HepG2 (cell line): Measurements from ENCODE around the gene RMI1. TPM values are rescaled to one million over a fixed set of nuclear protein-coding genes. Genes with fewer than 3 reads are reported as not detected.

Experiments
- ARNT2 ChIP-seq: sonication (generic); formaldehyde crosslinking; IDR thresholded peaks from 2 replicates; pipeline ENCODE4 v1.8.0; 2022; ENCODE audit warnings: mild to moderate bottlenecking, low read depth, missing genetic modification reagents, moderate library complexity
- FOXC1 ChIP-seq: sonication (generic); formaldehyde crosslinking; IDR thresholded peaks from 2 replicates; pipeline ENCODE4 v1.8.0; 2022; ENCODE audit warnings: mild to moderate bottlenecking, missing genetic modification reagents, borderline replicate concordance
- HNF4G ChIP-seq, 2 experiments: sonication (generic) in 1 of 2; formaldehyde crosslinking in 1 of 2; IDR thresholded peaks; 2 replicates each; pipeline versions ENCODE4 v1.4.0 to v1.6.1; 2011 to 2020; ENCODE audit warnings: borderline replicate concordance in 2 of 2, low read depth in 2 of 2, mild to moderate bottlenecking in 2 of 2, low read length in 1 of 2, missing genetic modification reagents in 1 of 2, moderate library complexity in 1 of 2
- MIER3 ChIP-seq: IDR thresholded peaks from 2 replicates; pipeline ENCODE4 v1.6.1; 2016; ENCODE audit warnings: missing compliant biosample characterization, borderline replicate concordance
- MYC ChIP-seq: sonication (generic); formaldehyde crosslinking; IDR thresholded peaks from 2 replicates; pipeline ENCODE4 v1.9.0; 2021; ENCODE audit warnings: missing genetic modification reagents, borderline replicate concordance
- WIZ ChIP-seq: sonication (generic); formaldehyde crosslinking; IDR thresholded peaks from 2 replicates; pipeline ENCODE4 v1.5.1; 2020; ENCODE audit warnings: mild to moderate bottlenecking, missing genetic modification reagents
- polyA plus RNA-seq, 8 experiments: library from polyadenylated mRNA; depleted of rRNA in 3 of 8; stranded (reverse) in 7 of 8; unstranded in 1 of 8; fragments of >200 nt; fragmentation: Illumina TruSeq in 4 of 8; extraction: Trizol in 4 of 8; gene quantifications; 2 replicates each; pipeline versions ENCODE4 v1.2.1 to v1.2.3, GENCODE V29; 2011 to 2016; ENCODE audit warnings: low read depth in 4 of 8, missing spikeins in 1 of 8, mixed read lengths in 1 of 8; ENCODE audit not compliant: insufficient read depth in 1 of 8
- total RNA-seq, 5 experiments: library from RNA; depleted of rRNA; stranded (reverse); fragments of >200 nt; fragmentation: Illumina TruSeq; extraction: Trizol; gene quantifications; 2 replicates each; pipeline ENCODE4 v1.2.3, GENCODE V29; 2016; ENCODE audit warnings: low read depth in 1 of 5
- TF ChIP-seq, protein P1 (sequence below): sonication (generic); formaldehyde crosslinking; conservative IDR thresholded peaks from 2 replicates; pipeline ENCODE4 v1.4.0; 2020; ENCODE audit warnings: missing genetic modification reagents
- TF ChIP-seq, protein P2 (sequence below): sonication (generic); formaldehyde crosslinking; IDR thresholded peaks from 2 replicates; pipeline ENCODE4 v1.5.0; 2020; ENCODE audit warnings: mild to moderate bottlenecking, missing genetic modification reagents
- TF ChIP-seq, protein P3 (sequence below): sonication (generic); formaldehyde crosslinking; IDR thresholded peaks from 2 replicates; pipeline ENCODE4 v1.4.0; 2020; ENCODE audit warnings: low read depth, missing genetic modification reagents
- TF ChIP-seq, protein P4 (sequence below), 2 experiments: sonication (generic) in 1 of 2; formaldehyde crosslinking in 1 of 2; IDR thresholded peaks; 2 replicates each; pipeline versions ENCODE4 v1.4.0 to v1.6.1; 2016 to 2020; ENCODE audit warnings: borderline replicate concordance in 1 of 2, low read depth in 1 of 2, mild to moderate bottlenecking in 1 of 2, missing genetic modification reagents in 1 of 2
- TF ChIP-seq, protein P5 (sequence below): sonication (generic); formaldehyde crosslinking; IDR thresholded peaks from 2 replicates; pipeline ENCODE4 v1.9.0; 2021; ENCODE audit warnings: missing genetic modification reagents, borderline replicate concordance

RMI1 gene
- total and polyA plus RNA-seq, 2 of the 13 experiments (the other 11 are each of a cell fraction or from before 2014, with no cell fraction given), result 0.54 to 3.7 TPM

DNA sequence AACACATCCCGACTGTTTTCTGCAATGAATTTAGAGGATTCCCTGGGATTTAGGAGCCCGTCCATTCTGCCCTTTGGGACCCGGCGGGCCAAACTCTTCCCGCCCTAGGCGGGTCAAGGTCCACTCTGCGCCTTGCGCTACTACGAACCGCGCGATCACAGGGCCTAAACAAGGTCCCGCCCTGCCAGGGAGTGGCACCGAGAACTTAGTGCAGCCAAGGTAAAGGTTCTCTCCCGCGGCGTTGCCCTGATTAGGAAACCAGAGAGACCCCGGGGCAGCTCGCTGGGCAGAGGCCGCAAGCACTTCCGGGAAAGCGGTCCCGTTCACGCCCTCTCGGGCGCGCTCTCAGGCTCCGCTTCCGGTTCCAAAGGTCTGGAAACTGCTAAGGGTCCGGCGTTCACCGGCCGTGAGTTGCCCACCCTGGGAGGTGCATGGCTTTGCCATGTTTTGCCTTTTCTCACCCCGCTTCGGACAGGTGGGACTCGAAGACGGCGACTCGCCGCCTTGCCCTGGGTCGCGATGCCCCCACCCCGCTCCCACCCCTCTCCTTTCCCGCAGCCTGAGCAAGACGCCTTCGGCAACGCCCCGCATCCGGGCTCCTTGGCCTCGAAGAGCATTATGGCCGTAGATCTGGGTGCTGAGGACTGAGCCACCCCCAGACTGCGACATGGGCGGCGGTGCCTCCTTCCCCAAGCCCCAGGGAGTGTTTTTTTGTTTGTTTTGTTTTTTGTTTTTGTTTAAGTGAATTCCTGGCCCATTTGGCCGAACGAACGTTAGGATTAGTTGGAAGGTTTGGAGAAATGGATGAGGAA is 24.0 kb upstream of the RMI1 start (continued):
- TF ChIP-seq, protein P1, sequence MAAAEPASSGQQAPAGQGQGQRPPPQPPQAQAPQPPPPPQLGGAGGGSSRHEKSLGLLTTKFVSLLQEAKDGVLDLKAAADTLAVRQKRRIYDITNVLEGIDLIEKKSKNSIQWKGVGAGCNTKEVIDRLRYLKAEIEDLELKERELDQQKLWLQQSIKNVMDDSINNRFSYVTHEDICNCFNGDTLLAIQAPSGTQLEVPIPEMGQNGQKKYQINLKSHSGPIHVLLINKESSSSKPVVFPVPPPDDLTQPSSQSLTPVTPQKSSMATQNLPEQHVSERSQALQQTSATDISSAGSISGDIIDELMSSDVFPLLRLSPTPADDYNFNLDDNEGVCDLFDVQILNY (CRISPR knock-in tag), result peak; percentile 61; the same call in 1 of the 2 replicates
- TF ChIP-seq, protein P2, sequence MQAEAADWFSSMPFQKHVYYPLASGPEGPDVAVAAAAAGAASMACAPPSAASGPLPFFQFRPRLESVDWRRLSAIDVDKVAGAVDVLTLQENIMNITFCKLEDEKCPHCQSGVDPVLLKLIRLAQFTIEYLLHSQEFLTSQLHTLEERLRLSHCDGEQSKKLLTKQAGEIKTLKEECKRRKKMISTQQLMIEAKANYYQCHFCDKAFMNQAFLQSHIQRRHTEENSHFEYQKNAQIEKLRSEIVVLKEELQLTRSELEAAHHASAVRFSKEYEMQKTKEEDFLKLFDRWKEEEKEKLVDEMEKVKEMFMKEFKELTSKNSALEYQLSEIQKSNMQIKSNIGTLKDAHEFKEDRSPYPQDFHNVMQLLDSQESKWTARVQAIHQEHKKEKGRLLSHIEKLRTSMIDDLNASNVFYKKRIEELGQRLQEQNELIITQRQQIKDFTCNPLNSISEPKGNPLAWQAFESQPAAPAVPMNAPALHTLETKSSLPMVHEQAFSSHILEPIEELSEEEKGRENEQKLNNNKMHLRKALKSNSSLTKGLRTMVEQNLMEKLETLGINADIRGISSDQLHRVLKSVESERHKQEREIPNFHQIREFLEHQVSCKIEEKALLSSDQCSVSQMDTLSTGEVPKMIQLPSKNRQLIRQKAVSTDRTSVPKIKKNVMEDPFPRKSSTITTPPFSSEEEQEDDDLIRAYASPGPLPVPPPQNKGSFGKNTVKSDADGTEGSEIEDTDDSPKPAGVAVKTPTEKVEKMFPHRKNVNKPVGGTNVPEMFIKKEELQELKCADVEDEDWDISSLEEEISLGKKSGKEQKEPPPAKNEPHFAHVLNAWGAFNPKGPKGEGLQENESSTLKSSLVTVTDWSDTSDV (CRISPR knock-in tag), result no peak
- TF ChIP-seq HNF4G (IDR thresholded peaks at IDR 0.05; ENCODE audit: borderline replicate concordance, low read depth, low read length) (peak; percentile 58), HNF4G (CRISPR knock-in tag; IDR thresholded peaks at IDR 0.05; ENCODE audit: borderline replicate concordance, low read depth) (peak; percentile 87), WIZ (0 out of 2 replicates have a peak, but pooled peaks have one; percentile 27), MYC (CRISPR knock-in tag) (peak; percentile 87), MIER3 (CRISPR knock-in tag) (peak; percentile 30; the same call in 1 of the 2 replicates), ARNT2 (CRISPR knock-in tag) (peak; percentile 88), FOXC1 (CRISPR knock-in tag) (peak; percentile 87)
- TF ChIP-seq, protein P3, sequence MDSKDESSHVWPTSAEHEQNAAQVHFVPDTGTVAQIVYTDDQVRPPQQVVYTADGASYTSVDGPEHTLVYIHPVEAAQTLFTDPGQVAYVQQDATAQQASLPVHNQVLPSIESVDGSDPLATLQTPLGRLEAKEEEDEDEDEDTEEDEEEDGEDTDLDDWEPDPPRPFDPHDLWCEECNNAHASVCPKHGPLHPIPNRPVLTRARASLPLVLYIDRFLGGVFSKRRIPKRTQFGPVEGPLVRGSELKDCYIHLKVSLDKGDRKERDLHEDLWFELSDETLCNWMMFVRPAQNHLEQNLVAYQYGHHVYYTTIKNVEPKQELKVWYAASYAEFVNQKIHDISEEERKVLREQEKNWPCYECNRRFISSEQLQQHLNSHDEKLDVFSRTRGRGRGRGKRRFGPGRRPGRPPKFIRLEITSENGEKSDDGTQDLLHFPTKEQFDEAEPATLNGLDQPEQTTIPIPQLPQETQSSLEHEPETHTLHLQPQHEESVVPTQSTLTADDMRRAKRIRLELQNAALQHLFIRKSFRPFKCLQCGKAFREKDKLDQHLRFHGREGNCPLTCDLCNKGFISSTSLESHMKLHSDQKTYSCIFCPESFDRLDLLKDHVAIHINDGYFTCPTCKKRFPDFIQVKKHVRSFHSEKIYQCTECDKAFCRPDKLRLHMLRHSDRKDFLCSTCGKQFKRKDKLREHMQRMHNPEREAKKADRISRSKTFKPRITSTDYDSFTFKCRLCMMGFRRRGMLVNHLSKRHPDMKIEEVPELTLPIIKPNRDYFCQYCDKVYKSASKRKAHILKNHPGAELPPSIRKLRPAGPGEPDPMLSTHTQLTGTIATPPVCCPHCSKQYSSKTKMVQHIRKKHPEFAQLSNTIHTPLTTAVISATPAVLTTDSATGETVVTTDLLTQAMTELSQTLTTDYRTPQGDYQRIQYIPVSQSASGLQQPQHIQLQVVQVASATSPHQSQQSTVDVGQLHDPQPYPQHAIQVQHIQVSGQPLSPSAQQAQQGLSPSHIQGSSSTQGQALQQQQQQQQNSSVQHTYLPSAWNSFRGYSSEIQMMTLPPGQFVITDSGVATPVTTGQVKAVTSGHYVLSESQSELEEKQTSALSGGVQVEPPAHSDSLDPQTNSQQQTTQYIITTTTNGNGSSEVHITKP (CRISPR knock-in tag), result peak; percentile 45; the same call in 1 of the 2 replicates
- TF ChIP-seq, protein P4, sequence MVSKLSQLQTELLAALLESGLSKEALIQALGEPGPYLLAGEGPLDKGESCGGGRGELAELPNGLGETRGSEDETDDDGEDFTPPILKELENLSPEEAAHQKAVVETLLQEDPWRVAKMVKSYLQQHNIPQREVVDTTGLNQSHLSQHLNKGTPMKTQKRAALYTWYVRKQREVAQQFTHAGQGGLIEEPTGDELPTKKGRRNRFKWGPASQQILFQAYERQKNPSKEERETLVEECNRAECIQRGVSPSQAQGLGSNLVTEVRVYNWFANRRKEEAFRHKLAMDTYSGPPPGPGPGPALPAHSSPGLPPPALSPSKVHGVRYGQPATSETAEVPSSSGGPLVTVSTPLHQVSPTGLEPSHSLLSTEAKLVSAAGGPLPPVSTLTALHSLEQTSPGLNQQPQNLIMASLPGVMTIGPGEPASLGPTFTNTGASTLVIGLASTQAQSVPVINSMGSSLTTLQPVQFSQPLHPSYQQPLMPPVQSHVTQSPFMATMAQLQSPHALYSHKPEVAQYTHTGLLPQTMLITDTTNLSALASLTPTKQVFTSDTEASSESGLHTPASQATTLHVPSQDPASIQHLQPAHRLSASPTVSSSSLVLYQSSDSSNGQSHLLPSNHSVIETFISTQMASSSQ (IDR thresholded peaks at IDR 0.05; ENCODE audit: low read depth), result no peak
- TF ChIP-seq, protein P4 (CRISPR knock-in tag; IDR thresholded peaks at IDR 0.05; ENCODE audit: borderline replicate concordance), result peak; percentile 59; the same call in 1 of the 2 replicates
- TF ChIP-seq, protein P5, sequence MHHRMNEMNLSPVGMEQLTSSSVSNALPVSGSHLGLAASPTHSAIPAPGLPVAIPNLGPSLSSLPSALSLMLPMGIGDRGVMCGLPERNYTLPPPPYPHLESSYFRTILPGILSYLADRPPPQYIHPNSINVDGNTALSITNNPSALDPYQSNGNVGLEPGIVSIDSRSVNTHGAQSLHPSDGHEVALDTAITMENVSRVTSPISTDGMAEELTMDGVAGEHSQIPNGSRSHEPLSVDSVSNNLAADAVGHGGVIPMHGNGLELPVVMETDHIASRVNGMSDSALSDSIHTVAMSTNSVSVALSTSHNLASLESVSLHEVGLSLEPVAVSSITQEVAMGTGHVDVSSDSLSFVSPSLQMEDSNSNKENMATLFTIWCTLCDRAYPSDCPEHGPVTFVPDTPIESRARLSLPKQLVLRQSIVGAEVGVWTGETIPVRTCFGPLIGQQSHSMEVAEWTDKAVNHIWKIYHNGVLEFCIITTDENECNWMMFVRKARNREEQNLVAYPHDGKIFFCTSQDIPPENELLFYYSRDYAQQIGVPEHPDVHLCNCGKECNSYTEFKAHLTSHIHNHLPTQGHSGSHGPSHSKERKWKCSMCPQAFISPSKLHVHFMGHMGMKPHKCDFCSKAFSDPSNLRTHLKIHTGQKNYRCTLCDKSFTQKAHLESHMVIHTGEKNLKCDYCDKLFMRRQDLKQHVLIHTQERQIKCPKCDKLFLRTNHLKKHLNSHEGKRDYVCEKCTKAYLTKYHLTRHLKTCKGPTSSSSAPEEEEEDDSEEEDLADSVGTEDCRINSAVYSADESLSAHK, result no peak
